Measurements from ENCODE around the gene IRF6.
A peak's percentile ranks its signal among the peaks of the same experiment; 100 is the strongest.

The IRF6 gene

DNA sequence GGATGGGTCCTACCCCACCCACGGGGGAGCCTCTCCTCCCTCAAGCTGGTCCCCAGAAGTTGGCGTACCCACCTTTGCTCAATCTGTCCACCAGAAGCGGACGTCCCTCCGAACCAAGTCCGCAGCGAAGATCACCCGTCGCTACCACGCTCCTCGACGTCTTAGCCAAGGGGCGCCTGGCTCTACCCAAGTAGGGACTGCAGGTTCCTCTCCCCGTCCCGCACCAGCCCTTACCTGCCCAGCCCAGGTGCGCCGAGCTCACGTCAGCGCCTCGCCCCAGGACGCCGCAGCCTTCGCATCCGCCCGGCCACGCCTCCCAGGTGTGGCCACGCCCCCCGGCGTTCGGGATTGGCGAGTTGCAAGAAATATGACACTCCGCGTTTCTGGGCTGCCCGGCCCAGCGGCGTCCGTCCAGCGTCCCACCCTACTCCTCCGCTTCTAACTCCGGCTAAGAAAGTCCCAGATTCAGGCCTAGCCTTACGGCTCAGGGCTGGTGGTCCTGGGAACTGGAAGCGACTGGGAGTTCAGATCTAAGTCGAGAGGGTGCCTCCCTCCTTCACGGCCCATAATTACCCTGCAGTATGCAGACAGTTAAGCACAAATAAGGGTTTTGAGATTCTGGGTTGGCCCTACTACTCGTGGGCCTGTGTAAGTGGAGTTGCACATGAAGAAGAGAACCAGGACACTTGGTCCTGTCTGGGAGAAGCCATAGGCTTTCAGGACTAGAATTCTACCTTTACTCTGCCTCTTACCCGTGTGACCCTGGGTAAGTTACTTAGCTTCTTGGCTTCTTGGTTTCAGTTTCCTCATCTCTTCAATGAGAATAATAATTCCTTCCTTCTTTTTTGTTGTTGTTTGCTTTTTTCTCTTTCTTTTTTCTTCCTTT is at the start of gene IRF6:
Gene IRF6, minus strand, starts transcription at position 268 of the 886 bp plus-strand sequence. CDS start 4,729 bp downstream, outside the sequence.
- peak; percentile 54 for DNase-seq (ENCODE audit: low read depth)

DNA sequence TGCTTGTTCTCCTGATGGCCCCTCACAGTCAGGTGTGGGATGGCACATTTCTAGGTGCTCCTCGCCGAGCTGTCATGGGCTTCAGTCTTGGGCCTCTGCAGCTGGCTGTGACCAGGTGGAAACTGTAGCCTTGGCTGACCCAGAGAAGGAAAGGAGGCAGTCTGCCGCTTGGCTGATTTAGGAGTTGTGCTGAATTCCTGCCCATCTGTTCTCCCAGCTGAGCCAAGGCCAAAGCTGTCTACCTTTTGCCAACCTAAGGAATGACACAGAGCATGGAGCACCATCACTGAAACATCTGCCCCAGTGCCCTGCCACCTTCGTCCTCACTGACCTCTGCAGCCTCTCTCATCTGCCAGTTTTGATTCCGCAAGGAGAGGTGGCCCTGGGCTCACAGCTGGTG is 49.7 kb upstream of the IRF6 start:
- no peak for DNase-seq (ENCODE audit: low read depth)

DNA sequence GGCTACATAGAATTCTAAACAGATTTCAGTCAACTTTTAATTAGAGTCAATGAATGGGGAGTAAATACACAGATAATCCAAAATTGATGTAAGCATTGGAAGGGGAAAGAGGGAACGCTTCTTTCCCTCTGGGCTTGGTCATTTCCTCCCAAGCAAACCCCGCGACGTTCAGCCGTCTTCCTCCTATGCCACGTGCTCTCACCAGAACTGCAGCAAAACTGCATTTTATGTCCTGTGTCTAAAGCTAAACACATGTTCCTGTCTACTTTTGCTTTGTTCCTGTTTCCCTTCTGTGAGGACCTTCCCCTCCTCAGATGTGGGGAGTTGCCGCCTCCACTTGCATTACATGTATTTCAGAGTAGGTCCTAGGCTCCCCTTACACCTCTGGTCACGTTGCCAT is 49.1 kb upstream of the IRF6 start:
- DNase-seq (ENCODE audit: low read depth): no peak

DNA sequence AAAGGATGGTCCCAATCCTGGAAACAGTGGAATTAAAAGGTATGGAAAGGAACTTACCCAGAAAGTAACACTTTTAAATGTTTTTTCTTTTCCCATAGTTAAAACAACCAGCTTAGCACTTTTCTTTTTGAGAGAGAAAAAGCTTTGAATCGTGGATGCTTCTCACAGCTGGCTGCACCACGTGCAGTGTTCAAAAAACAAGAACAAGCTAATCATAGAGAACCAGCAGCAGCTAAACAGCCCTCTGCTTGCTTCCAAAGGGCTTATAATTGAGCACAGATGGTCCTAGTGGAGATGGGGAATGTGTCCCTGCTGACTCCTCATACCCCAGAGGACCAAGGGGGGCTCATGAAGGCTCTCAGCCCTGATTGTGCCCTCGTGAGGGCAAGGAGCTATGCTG is 48.3 kb upstream of the IRF6 start:
- no peak for DNase-seq (ENCODE audit: low read depth)

DNA sequence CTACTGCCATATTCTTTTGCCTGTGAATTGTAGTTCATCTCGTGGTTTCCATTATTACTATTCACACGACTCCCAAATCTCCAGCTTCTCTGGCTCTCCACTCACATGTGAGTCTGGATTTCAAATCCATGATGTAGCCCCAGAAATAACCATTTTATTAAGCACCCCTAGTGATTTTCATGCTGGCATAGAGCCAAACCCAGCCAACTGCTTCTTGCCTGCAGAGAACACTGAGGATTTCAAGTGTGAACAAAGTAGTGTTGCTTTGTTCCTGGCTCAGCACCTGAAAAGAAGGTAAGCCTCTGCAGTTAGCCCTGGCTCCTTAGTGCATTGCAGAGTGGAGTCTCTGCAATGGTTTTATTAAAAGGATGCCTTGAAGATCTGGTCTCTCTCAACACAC is 47.7 kb upstream of the IRF6 start:
- DNase-seq (ENCODE audit: low read depth): no peak

DNA sequence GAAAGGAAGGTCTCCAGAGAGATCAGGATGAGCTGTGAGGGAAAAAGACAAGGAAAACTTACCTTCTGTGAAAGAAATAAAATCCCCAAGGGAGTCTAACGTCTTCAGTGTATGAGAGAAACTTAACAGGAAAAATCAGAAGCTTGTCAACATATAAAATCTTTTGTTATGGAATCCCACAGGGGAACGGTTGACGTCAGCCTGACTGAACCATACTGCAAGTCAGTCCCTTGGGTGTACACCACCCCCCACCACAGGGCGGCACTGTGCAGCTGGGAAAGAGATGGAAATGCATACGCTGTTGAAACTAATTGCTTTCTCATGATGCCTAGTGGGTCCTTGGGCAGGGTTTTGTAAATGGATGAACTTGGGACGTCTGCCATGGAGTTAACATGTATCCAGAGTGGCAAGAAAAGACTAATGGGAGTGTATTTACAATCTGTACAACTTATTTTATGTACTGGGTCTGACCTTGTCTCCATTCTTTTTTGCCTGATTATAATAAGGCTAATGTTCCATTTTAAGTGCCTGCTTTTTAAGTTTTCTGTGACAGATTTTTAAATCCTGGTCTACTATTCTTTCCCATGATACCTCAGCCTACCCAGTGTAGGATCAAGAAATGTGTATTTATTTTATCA is 44.5 kb upstream of the IRF6 start:
- DNase-seq (ENCODE audit: low read depth): no peak

DNA sequence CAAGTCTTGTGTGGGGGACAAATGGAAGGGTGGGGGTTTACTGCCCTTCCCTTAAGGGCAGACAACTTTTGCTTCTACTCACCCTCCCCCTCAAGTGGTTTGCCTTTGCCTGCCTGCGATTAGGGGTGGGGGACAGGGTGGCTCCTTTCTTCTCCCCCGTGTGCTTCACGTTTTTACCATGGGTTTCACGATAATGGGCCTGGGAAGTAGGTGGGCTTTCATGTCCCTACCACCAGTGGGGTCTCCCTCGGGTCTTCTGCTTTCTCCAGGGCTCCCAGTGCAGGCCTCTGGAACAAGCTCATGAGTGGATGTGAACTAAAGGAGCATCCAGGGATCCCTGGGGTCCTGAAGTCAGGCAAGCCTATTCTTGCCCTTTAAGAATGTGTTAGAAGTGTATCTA is 43.4 kb upstream of the IRF6 start:
- no peak for DNase-seq (ENCODE audit: low read depth)

DNA sequence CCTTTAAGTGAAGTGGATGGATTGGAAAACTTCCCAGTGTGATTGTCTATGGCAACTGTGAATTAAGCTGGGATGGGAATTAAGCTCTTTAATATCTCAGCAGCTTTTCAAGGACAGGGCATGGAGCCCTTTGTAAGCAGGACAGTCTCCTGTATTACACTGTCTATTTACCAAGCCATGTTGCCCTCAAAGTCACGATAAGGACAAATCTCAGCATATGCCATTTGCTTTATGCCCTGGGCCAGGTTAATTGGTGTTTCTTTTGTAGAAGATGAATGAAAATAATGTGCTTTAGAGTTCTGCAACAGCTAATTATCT is 39.4 kb upstream of the IRF6 start:
- no peak for DNase-seq (ENCODE audit: low read depth)

DNA sequence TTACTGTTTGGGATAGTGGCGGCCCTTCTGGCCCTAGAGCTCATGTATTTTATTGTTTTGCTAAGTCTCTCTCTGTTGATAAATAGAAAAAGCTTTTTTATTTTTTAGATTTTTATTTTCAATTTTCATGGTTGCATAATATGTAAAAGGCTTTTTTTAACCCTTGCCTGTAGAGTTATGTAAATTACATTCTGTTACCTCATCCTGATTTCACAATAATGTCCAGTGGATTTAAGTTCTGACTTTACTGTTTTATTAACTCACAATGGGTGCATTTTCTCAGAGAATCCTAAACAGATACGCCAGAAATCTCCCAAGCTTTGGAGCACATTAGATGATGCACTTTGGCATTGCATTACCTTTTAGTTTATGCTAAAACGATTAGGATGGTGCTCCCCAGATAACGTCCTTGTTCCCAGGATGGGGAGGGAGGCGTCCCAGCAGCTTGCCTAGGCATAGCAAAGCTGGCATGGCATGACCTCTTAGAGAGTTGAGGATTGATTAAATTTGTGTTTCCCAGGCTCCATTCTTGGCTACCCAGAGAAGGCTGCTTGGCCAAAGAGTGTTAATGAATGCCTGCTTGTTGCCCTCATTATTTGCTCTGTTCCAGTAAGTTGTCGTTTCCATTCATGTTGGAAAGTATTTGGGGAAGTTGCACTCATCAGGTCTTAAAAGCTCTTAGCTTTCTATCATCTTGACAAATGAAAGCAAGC is 38.9 kb upstream of the IRF6 start:
- DNase-seq (ENCODE audit: low read depth): no peak

DNA sequence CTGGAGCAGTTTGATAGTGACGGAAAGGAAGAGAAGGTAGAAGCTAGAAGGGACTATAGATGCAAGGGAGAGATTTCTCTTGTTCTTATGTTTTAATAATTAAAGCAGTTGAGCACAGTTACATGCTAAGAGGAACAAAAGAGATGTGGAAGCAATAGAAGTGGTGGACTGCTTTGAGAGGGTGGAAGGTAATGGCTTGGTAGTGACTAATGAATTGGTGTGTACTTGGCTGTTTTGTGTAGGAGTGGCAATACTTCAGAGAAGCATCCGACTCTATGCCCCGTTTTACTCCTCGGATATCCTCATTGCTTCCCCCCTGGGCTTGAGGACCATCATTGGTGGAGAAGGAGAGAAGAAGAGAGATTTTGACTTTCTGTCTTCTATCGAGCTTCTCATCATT is 34.7 kb upstream of the IRF6 start:
- no peak for DNase-seq (ENCODE audit: low read depth)

DNA sequence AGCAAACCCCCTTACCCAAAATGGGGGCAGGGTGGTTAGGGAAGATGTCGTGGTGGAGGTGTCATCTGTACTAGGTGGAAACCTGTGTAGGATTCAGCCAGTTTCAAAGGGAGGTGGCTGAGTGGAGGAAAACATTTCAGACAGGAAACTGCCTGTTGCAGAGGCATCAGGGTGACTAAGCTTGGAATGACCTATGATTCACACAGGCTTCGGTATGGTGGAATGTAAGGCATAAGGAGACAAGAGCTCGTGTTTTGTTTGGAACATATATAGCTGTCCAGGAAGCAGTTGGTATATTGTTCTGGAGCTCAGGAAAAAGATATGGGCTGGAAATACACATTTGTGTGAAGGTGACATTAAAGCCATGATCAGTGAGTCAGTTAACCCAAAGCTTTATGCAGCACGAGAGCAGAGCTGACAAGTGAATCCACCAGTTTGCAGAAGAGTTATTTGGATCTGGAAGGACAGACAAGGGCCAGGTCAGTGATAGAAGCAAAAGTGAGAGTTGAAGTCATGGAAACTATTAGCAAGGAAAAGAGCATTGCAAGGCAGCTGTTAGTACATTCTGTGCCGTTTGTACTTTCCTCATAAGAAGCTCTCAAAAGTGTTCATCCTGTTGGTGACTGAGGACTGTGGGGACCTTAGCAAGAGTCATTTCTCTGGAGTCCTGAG is 34.1 kb upstream of the IRF6 start:
- no peak for DNase-seq (ENCODE audit: low read depth)

DNA sequence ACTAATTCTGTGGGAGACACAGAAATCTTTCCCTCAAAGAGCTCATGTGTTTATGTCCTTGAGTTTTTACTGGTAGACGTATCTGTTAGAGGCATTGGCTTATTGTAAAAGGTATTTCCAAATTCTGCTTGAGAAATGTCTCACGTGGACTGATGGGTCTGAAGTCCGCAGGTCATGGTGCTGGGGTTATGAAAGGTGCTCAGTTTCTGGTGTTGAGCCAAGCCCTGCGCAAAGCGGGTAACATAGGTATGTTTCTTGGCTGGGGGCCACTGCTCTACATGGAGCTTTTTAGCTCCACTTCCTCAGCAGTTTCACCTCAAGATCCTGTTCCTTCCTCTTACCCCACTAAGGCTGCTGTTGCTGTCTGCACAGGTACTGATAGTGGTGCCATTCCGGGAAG is 32.6 kb upstream of the IRF6 start:
- no peak for DNase-seq (ENCODE audit: low read depth)

DNA sequence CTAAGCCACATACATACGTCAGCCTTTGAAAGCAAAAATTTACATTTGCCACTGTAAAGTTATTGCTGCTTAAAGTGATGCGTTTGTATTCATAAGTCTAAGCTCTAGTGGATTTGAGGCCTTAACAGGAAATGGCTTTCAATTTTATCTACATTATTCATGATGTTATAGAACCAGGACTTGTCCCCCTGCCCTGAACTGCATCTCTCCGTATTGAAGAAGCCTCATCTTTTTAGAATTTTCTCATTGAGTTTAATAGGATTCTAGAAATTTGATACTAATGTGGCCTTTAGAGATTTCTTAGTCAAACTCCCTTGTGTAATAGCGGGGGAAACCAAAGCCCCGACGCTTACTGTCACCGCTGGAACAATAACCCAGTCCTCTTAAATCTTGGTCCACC is 31.7 kb upstream of the IRF6 start:
- no peak for DNase-seq (ENCODE audit: low read depth)

DNA sequence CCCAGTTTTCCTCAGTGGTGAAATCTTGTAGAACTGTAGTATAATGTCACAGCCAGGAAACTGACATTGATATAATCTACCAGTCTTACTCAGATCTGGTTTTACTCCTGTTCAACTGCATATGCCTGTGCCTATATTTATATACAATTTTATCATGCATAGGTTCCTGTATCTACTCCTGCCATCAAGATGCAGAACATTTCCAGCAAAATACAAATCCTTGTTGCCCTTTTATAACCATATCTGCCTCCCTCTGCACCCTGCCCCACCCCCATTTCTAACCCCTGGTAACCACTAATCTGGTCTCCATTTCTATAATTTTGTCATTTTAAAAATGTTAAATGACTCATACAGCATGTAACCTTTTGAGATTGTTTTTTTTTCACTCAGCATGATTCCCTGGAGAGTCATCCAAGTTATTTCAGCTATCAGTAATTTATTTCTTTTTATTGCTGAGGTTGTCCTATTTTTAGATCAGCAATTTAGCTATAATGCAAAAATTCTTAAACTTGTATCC is 29.9 kb upstream of the IRF6 start:
- no peak for DNase-seq (ENCODE audit: low read depth)

DNA sequence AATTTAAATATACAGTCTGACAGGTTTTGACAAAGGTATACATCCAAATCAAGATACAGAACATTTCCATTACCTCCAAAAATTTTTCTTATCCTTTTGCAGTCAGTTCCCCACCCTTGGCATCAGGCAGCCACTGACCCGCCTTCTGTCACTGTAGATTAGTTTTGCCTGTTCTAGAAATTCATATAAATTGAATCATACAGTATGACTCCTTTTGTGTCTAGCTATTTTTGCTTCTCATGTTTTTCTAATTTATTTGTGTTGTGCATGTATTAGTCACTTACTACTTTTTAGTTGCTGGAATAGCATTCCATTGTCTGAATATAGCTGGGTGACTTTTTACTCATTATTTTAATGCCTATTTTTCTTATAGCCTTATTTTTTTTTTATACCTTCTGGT is 25.7 kb upstream of the IRF6 start:
- no peak for DNase-seq (ENCODE audit: low read depth)

DNA sequence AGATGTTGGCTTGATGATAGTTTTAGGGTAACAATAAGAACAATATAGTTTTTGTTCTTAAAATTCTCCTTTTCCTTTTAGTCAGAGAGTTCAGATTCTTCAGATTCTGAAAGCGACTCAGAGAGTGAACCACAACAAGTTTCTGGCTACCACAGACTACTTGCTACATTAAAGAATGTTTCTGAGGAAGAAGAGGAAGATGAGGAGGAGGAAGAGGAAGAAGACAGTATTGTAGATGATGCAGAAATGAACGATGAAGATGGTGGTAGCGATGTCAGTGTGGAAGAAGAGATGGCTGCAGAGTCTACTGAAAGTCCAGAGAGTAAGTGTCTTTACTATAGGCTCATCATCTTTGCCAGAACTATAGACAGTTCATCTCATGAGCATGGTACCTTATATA is 24.8 kb upstream of the IRF6 start:
- DNase-seq (ENCODE audit: low read depth): no peak

DNA sequence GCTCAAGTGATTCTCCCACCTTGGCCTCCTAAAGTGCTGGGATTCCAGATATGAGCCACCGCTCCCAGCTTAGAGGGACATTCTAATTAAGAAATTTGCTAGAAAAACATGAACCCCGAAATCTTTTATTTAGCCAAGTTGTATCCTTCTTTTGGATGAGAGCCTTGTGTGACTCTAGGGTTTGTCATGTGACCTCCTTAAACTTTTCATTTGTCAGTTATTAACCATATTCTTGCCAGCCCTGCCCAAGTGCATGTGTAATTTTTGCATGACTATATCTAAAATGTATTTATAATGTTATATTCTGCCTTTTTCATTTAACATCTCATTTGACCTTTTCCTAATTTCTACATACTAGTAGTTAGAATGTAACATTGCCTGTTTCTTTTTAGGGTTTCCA is 23.8 kb upstream of the IRF6 start:
- no peak for DNase-seq (ENCODE audit: low read depth)

DNA sequence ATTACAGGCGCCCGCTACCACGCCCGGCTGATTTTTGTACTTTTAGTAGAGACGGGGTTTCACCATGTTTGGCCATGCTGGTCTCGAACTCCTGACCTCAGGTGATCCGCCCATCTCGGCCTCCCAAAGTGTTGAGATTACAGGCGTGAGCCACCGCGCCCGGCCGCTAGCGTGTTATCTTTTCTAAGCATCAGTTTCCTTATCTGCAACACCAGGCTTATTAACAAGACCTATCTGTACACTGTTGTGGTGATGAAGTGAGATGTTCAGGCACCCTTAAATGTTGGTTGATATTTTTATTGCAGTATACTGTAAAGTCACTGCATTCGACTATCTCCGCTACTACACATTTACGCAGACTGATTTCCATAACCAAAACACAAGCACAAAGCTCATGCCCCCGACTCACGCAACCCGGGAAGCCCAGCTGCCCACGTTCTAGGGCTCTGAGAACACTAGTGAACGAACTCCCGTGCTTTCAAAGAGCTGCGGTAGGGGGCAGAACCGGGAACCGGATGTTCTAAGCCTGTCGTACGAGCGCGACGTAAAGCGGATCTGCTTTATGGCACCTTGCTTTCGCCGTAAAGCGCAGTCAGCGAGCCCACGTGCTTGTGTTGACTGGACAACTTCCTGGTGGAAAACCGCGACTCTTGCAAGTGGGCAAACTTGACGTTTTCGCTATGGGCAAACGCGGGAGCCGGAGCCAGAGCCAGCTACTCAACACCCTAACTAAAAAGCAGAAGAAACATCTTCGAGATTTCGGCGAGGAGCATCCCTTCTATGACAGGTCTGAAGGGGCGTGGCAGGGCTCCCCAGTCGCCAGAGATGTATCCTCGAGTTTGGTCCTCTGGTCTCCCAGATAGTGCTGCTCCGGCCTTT is 21.7 kb upstream of the IRF6 start, which contains the start of gene UTP25:
Gene UTP25, plus strand, starts transcription at position 589 of the 879 bp plus-strand sequence. Its CDS starts 92 bp downstream, at position 681.
- DNase-seq (ENCODE audit: low read depth): peak; percentile 86

DNA sequence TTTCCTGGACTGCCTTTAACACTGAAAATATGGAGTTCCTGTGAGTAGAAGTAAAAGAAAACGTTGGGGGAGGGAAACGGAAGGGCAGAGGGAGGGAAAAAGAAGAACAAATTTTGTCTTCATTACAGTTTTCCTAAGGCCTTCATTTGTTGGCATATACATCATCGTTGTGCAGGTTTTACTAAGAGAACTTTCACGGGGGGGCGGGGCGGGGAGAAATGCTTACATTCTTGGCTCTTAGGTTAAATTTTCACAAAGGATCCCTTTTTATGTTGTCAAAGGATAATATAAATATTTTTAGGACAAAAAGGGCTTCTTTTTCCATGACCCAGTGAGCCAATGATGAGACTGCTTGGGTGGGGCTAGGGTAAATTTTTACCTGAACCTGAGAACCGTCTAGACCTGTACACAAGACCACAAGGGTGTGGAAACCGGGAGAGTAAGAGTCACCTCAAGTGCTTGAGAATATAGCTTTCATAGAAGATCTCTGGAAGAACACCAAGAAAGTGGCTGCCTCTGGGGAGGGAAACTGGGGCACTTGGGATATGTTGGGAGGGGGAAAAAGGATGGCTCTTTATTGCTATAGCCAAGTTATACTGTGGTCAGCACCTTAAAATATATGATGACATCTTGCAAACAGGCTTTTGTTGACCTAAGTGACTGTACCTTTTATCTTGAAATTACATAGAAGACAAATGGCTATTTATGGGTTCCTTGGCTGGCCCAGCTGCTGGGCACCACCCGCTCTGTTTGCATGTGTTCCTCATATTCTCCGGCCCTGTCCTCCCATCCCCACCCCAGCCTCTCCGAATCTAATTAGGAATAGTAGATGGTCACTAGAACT is 19.9 kb upstream of the IRF6 start:
- DNase-seq (ENCODE audit: low read depth): no peak

All from activated T-helper 9 cell treated with anti-CD3 and anti-CD28 coated beads, Interleukin-2, amount 50 U/mL, for 16 hours (primary cell).